Osteoblast (primary cell): Measurements from ENCODE around the gene PPP6R3. TPM values are rescaled to one million over a fixed set of nuclear protein-coding genes. Genes with fewer than 3 reads are reported as not detected.

Source experiments
- DNase-seq: peaks from one replicate; pipeline ENCODE4 v3.0.0; 2011; ENCODE audit warnings: low spot score, mixed read lengths; ENCODE audit not compliant: insufficient read length; ENCODE audit errors: missing footprints
- H2AFZ ChIP-seq: 2 replicates; pipeline ENCODE4 v1.6.0; 2011; ENCODE audit warnings: mild to moderate bottlenecking, low read length
- H3K27ac ChIP-seq: 2 replicates; pipeline ENCODE4 v1.5.1; 2011; ENCODE audit warnings: mild to moderate bottlenecking, low read depth, low read length, moderate library complexity
- H3K27me3 ChIP-seq: 2 replicates; pipeline ENCODE4 v1.6.0; 2012; ENCODE audit warnings: mild to moderate bottlenecking, control low read depth, inconsistent platforms, low read length, moderate library complexity; ENCODE audit not compliant: insufficient read depth
- H3K36me3 ChIP-seq: 2 replicates; pipeline ENCODE4 v1.5.1; 2011; ENCODE audit warnings: mild to moderate bottlenecking, low read length, control low read depth, moderate library complexity; ENCODE audit not compliant: insufficient read depth
- H3K4me1 ChIP-seq: 2 replicates; pipeline ENCODE4 v1.5.1; 2011; ENCODE audit warnings: mild to moderate bottlenecking, low read length, control low read depth, moderate library complexity; ENCODE audit not compliant: insufficient read depth
- H3K4me2 ChIP-seq: 2 replicates; pipeline ENCODE4 v1.6.0; 2011; ENCODE audit warnings: mild to moderate bottlenecking, low read length; ENCODE audit not compliant: insufficient read depth
- H3K4me3 ChIP-seq: fragments of 200-600 bp; sonication (generic); 3 replicates; pipeline ENCODE4 v1.5.1; 2012; ENCODE audit warnings: mild to moderate bottlenecking, low read length, inconsistent platforms; ENCODE audit not compliant: insufficient read depth
- H3K79me2 ChIP-seq: 2 replicates; pipeline ENCODE4 v1.6.0; 2012; ENCODE audit warnings: mild to moderate bottlenecking, low read length, control low read depth, inconsistent platforms; ENCODE audit not compliant: insufficient read depth
- H3K9me3 ChIP-seq: 2 replicates; pipeline ENCODE4 v1.5.1; 2011; ENCODE audit warnings: low read depth, low read length, control low read depth
- H4K20me1 ChIP-seq: 2 replicates; pipeline ENCODE4 v1.6.0; 2012; ENCODE audit warnings: mild to moderate bottlenecking, low read length, control low read depth; ENCODE audit not compliant: insufficient read depth
- small RNA-seq: library from RNA; depleted of rRNA; stranded (forward); fragments of <200 nt; gene quantifications from one replicate; pipeline ENCODE3, GENCODE V24; 2012
- total RNA-seq: library from RNA; depleted of rRNA; stranded (reverse); fragments of >200 nt; gene quantifications from 2 replicates; pipeline ENCODE4 v1.2.3, GENCODE V29; 2012
- TF ChIP-seq, protein P1 (sequence below): IDR thresholded peaks from 2 replicates; pipeline ENCODE4 v1.5.1; 2011; ENCODE audit warnings: mild to moderate bottlenecking, low read depth, low read length, moderate library complexity; ENCODE audit errors: extremely low read depth

The PPP6R3 gene
- total RNA-seq, 1 donor = 131 TPM

DNA sequence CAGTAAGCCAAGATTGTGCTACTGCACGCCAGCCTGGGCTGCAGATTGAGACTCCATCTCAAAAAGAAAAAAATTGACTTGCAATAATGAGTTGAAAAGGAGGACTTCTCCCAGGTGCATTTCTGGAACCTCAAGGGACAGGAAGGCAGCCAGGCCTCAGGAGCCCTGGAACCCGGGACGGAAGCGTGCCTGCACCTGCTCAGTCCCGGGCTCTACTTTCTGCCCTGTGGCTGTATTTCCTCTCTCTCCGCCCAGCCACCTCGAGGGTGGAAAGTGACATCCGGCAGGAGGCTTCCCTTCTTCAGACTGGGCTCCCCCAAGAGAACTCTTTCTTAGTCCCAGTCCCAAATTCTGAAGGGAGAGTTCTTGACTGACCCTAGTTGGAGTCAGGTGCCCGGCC is 203.6 kb downstream of the PPP6R3 start:
- no peak overlapping the region for H3K4me2 ChIP-seq
- TF ChIP-seq, protein P1, sequence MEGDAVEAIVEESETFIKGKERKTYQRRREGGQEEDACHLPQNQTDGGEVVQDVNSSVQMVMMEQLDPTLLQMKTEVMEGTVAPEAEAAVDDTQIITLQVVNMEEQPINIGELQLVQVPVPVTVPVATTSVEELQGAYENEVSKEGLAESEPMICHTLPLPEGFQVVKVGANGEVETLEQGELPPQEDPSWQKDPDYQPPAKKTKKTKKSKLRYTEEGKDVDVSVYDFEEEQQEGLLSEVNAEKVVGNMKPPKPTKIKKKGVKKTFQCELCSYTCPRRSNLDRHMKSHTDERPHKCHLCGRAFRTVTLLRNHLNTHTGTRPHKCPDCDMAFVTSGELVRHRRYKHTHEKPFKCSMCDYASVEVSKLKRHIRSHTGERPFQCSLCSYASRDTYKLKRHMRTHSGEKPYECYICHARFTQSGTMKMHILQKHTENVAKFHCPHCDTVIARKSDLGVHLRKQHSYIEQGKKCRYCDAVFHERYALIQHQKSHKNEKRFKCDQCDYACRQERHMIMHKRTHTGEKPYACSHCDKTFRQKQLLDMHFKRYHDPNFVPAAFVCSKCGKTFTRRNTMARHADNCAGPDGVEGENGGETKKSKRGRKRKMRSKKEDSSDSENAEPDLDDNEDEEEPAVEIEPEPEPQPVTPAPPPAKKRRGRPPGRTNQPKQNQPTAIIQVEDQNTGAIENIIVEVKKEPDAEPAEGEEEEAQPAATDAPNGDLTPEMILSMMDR = no peak
- no peak overlapping the region for H3K4me3 ChIP-seq
- H2AFZ ChIP-seq = no peak overlapping the region
- peaks cover 6% of the 10 kb centered on the region for H3K4me1 ChIP-seq
- no peaks in the 10 kb centered on the region for H3K36me3 ChIP-seq
- peaks cover 7% of the 10 kb centered on the region for H4K20me1 ChIP-seq
- H3K27ac ChIP-seq = no peak overlapping the region
- DNase-seq = no peak
- H3K9me3 ChIP-seq = no peaks in the 10 kb centered on the region
- H3K27me3 ChIP-seq = peaks cover 51% of the 10 kb centered on the region
- no peaks in the 10 kb centered on the region for H3K79me2 ChIP-seq

- Histone ChIP-seq H4K20me1 (peaks cover 7% of the 10 kb centered on the region), H3K4me1 (no peaks in the 10 kb centered on the region), H3K4me2 (no peak overlapping the region), H3K27me3 (peaks cover 51% of the 10 kb centered on the region), H3K79me2 (no peaks in the 10 kb centered on the region), H2AFZ (no peak overlapping the region), H3K27ac (no peak overlapping the region), H3K9me3 (no peaks in the 10 kb centered on the region), H3K4me3 (no peak overlapping the region), H3K36me3 (no peaks in the 10 kb centered on the region)
- TF ChIP-seq, protein P1 = no peak
- DNase-seq = peak; percentile 66
Observed at GRCh38 chr11:68664906-68665305, 204.4 kb downstream of the PPP6R3 start.

Small RNA genes within 50 kb of the gene (small RNA-seq; reads per million reads assigned to genes)
- gene NDUFA3P2 = not detected

Other genes with a start within 250 kb of the PPP6R3 start
- gene KMT5B, start 247.5 kb upstream of the PPP6R3 start, total RNA-seq = 27.1 and 29.8 TPM in 2 replicates
- gene C11orf24, start 188.8 kb upstream of the PPP6R3 start, total RNA-seq = 37.7 and 40.5 TPM in 2 replicates
- gene LRP5, start 148.2 kb upstream of the PPP6R3 start, total RNA-seq = 16.3 and 18.6 TPM in 2 replicates
- not detected in 2 replicates for gene GAL, start 223.8 kb downstream of the PPP6R3 start, total RNA-seq